ENCODE data around the gene EHMT2. TPM values are rescaled to one million over a fixed set of nuclear protein-coding genes. Genes with fewer than 3 reads are reported as not detected.

EHMT2 gene
- total and polyA plus RNA-seq, 2 of the 13 experiments (the other 11 are each of a cell fraction or from before 2014, with no cell fraction given), result 55.2 to 69.2 TPM

DNA sequence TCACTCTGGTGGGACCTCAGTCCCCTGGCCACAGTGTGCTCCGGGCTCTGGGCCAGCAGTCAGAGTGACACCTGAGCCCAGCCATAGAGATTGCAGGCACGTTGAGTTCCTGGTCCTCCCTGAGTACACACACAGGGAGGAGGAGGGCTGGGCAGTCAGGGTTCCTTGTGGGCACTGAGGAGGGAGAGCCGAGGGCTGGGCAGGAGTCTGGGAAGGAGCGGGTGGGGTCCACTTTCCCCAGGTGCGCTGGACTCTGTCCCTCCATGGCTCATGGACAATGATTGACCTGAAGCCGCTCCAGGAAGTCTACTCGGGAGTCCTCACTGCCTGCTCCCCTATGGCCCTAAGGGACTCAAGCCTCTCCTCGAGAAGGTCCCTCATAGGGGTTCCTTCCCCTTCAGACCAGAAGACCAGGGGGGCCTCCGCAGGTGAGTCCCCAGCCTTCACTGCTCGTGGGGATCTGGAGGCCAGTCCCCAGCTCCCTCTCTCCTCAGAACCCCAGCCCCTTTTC is 19.8 kb downstream of the EHMT2 start (continued):
- TF ChIP-seq, protein P1, sequence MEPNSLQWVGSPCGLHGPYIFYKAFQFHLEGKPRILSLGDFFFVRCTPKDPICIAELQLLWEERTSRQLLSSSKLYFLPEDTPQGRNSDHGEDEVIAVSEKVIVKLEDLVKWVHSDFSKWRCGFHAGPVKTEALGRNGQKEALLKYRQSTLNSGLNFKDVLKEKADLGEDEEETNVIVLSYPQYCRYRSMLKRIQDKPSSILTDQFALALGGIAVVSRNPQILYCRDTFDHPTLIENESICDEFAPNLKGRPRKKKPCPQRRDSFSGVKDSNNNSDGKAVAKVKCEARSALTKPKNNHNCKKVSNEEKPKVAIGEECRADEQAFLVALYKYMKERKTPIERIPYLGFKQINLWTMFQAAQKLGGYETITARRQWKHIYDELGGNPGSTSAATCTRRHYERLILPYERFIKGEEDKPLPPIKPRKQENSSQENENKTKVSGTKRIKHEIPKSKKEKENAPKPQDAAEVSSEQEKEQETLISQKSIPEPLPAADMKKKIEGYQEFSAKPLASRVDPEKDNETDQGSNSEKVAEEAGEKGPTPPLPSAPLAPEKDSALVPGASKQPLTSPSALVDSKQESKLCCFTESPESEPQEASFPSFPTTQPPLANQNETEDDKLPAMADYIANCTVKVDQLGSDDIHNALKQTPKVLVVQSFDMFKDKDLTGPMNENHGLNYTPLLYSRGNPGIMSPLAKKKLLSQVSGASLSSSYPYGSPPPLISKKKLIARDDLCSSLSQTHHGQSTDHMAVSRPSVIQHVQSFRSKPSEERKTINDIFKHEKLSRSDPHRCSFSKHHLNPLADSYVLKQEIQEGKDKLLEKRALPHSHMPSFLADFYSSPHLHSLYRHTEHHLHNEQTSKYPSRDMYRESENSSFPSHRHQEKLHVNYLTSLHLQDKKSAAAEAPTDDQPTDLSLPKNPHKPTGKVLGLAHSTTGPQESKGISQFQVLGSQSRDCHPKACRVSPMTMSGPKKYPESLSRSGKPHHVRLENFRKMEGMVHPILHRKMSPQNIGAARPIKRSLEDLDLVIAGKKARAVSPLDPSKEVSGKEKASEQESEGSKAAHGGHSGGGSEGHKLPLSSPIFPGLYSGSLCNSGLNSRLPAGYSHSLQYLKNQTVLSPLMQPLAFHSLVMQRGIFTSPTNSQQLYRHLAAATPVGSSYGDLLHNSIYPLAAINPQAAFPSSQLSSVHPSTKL (CRISPR knock-in tag; IDR thresholded peaks at IDR 0.05), result 0 out of 2 replicates have a peak, but pooled peaks have one; percentile 35
- no peak; the same call in 1 of the 2 replicates for TF ChIP-seq ZNF768 (CRISPR knock-in tag; IDR thresholded peaks at IDR 0.05)
- 0 out of 2 replicates have a peak, but pooled peaks have one; percentile 17 for TF ChIP-seq RAD21 (CRISPR knock-in tag; IDR thresholded peaks at IDR 0.05)
- TF ChIP-seq ZBTB42 (CRISPR knock-in tag; IDR thresholded peaks at IDR 0.05), result no peak
- peak; percentile 51; the same call in 1 of the 2 replicates for TF ChIP-seq DPF2 (CRISPR knock-in tag; IDR thresholded peaks at IDR 0.05; ENCODE audit: borderline replicate concordance, low read depth)
- TF ChIP-seq ZNF3 (CRISPR knock-in tag; IDR thresholded peaks at IDR 0.05), result no peak
- TF ChIP-seq GATAD2A (CRISPR knock-in tag; IDR thresholded peaks at IDR 0.05), result peak; percentile 74; the same call in 1 of the 2 replicates
- no peak for TF ChIP-seq HHEX (CRISPR knock-in tag; IDR thresholded peaks at IDR 0.05)
- peak; percentile 81; the same call in 1 of the 2 replicates for TF ChIP-seq SIX1 (CRISPR knock-in tag; IDR thresholded peaks at IDR 0.05; ENCODE audit: borderline replicate concordance)
- no peak for TF ChIP-seq ZNF549 (CRISPR knock-in tag; IDR thresholded peaks at IDR 0.05)
- TF ChIP-seq MYC (CRISPR knock-in tag; IDR thresholded peaks at IDR 0.05; ENCODE audit: borderline replicate concordance), result 0 out of 2 replicates have a peak, but pooled peaks have one; percentile 22
- 0 out of 2 replicates have a peak, but pooled peaks have one; percentile 19 for TF ChIP-seq RCOR2 (CRISPR knock-in tag; IDR thresholded peaks at IDR 0.05)
- peak; percentile 73; the same call in 1 of the 2 replicates for TF ChIP-seq RXRA (CRISPR knock-in tag; IDR thresholded peaks at IDR 0.05)
- TF ChIP-seq RBM22 (optimal IDR thresholded peaks at IDR 0.05; ENCODE audit: low read length), result no peak
- TF ChIP-seq ZKSCAN8 (CRISPR knock-in tag; IDR thresholded peaks at IDR 0.05; ENCODE audit: borderline replicate concordance), result peak; percentile 32; the same call in 1 of the 2 replicates
- TF ChIP-seq KAT7 (CRISPR knock-in tag; IDR thresholded peaks at IDR 0.05; ENCODE audit: borderline replicate concordance), result peak; percentile 49; the same call in 1 of the 2 replicates
- TF ChIP-seq ZNF205 (CRISPR knock-in tag; IDR thresholded peaks at IDR 0.05), result 0 out of 2 replicates have a peak, but pooled peaks have one; percentile 39
- TF ChIP-seq, protein P2, sequence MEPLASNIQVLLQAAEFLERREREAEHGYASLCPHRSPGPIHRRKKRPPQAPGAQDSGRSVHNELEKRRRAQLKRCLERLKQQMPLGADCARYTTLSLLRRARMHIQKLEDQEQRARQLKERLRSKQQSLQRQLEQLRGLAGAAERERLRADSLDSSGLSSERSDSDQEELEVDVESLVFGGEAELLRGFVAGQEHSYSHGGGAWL (CRISPR knock-in tag; IDR thresholded peaks at IDR 0.05), result 0 out of 2 replicates have a peak, but pooled peaks have one; percentile 12
- peak; percentile 85 for TF ChIP-seq ZNF335 (CRISPR knock-in tag; IDR thresholded peaks at IDR 0.05)
- TF ChIP-seq MXI1 (IDR thresholded peaks at IDR 0.05; ENCODE audit: borderline replicate concordance, low read depth, low read length), result peak; percentile 10; the same call in 1 of the 3 replicates
- TF ChIP-seq, protein P3, sequence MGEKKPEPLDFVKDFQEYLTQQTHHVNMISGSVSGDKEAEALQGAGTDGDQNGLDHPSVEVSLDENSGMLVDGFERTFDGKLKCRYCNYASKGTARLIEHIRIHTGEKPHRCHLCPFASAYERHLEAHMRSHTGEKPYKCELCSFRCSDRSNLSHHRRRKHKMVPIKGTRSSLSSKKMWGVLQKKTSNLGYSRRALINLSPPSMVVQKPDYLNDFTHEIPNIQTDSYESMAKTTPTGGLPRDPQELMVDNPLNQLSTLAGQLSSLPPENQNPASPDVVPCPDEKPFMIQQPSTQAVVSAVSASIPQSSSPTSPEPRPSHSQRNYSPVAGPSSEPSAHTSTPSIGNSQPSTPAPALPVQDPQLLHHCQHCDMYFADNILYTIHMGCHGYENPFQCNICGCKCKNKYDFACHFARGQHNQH (CRISPR knock-in tag; IDR thresholded peaks at IDR 0.05), result 0 out of 2 replicates have a peak, but pooled peaks have one; percentile 49
- TF ChIP-seq, protein P4, sequence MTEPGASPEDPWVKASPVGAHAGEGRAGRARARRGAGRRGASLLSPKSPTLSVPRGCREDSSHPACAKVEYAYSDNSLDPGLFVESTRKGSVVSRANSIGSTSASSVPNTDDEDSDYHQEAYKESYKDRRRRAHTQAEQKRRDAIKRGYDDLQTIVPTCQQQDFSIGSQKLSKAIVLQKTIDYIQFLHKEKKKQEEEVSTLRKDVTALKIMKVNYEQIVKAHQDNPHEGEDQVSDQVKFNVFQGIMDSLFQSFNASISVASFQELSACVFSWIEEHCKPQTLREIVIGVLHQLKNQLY (CRISPR knock-in tag; IDR thresholded peaks at IDR 0.05), result 0 out of 2 replicates have a peak, but pooled peaks have one; percentile 49
- TF ChIP-seq, protein P5, sequence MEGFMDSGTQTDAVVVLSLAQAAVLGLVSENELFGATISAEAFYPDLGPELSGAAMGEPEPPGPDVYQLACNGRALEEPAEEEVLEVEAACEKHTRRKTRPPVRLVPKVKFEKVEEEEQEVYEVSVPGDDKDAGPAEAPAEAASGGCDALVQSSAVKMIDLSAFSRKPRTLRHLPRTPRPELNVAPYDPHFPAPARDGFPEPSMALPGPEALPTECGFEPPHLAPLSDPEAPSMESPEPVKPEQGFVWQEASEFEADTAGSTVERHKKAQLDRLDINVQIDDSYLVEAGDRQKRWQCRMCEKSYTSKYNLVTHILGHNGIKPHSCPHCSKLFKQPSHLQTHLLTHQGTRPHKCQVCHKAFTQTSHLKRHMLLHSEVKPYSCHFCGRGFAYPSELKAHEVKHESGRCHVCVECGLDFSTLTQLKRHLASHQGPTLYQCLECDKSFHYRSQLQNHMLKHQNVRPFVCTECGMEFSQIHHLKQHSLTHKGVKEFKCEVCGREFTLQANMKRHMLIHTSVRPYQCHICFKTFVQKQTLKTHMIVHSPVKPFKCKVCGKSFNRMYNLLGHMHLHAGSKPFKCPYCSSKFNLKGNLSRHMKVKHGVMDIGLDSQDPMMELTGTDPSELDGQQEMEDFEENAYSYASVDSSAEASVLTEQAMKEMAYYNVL (CRISPR knock-in tag; IDR thresholded peaks at IDR 0.05; ENCODE audit: borderline replicate concordance), result no peak

Measured in HepG2 (cell line).